ENCODE data around the gene CELSR2.
"Not testable (repeated sequence)": the region's sequence is repeated elsewhere in the genome, so short reads cannot be mapped to it uniquely, and the experiment has no call there.

The CELSR2 gene

DNA sequence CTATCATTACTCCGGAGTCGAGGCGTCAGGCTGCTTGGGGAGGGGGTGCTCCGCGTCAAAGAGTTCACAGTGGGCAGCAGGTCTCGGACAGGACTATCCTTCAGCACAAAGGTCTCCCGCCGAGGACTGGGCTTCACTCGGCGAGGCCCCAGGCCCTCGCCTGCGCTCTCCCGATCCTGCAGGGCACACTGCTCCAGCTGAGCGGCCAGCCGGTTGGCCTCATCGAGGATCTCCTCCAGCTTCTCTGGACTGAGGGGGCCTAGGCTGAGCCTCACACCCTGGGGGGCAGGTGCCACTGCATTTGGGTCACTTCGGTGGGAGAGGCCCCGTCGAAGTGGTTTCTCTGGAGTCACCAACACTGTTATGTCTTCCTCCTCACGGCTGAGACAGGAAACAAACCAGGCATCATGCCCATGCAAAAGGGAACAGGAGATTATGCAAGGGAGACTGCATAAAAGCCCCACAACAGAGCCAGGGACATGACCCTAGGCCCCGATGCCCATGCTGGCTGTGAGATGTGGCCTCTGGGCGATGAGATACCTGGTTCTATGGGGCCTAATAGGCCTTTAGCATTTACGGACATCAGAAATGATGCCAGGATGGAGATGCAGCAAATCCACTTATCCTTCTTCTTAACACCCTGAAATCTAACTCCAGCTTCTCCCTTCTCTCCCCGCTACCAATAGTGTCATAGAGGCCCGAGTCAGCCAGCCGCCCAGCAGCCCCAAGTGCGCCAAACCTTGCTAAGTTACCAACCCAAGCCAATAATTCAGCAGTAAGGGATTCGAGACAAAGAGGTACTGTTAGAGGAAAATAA, 32.5 kb downstream of the CELSR2 start:
- no peak for DNase-seq

DNA sequence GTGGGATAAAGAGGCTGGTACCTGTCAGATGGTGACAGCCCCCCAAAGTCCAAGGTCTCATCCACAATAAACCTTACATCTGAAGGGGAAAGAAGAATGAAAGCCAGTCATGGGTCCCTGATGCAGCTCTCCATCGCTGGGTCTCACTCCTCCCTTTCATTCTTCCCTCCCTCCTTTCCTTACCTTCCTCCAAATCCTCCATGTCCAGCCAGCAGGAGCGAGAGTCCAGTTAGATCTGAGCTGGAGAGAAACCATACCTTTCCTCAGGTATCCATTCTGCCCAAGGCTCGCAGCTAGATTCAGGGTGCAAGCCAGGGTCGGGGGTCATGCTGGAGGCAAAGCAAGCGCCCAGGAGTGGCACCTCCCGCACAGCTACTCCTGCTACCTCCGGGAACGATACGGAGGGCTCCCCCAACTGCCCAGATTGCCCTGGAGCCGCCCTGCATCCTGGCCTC, 33.2 kb downstream of the CELSR2 start:
- DNase-seq: no peak

- peak; percentile 84 for DNase-seq
Observed at GRCh38 chr1:109282952-109283747, 33.8 kb downstream of the CELSR2 start, which contains the start of gene PSRC1. Gene PSRC1, minus strand, starts transcription at chr1:109283145.

- DNase-seq: no peak
Observed at GRCh38 chr1:109283748-109284600, 34.6 kb downstream of the CELSR2 start.

DNA sequence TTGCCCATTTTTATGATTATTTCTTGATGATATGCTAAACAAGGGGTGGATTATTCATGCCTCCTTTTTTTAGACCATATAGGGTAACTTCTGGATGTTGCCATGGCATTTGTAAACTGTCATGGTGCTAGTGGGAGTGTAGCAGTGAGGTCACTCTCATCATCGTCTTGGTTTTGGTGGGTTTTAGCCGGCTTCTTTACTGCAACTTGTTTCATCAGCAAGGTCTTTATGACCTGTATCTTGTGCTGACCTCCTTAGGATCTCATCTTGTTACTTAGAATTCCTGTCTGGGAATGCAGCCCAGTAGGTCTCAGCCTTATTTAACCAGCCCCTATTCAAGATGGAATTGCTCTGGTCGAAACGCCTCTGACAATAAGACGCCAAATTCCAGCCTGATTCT, 37.4 kb downstream of the CELSR2 start:
- not testable (repeated sequence) for DNase-seq

GRCh38 chr1:109290137-109290536, 40.8 kb downstream of the CELSR2 start:
- no peak for DNase-seq

DNA sequence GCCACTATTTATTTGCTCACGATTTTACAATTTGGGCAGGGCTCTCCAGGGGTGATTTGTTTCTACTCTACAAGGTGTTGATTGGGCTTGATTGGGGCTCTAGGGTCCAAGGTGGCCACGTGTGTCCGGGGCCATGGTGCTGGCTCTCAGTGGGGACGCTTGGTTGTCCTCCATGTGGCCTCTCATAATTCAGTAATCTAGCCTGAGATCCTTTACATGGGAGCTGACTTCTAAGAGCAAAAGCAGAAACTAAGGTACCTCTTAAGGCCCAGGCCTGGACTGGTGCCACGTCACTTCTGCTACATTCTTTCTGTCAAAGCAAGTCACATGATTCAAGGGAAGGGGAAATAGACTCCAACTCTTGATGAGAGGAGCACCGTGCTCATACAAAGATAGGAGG, 41.7 kb downstream of the CELSR2 start:
- no peak for DNase-seq

DNA sequence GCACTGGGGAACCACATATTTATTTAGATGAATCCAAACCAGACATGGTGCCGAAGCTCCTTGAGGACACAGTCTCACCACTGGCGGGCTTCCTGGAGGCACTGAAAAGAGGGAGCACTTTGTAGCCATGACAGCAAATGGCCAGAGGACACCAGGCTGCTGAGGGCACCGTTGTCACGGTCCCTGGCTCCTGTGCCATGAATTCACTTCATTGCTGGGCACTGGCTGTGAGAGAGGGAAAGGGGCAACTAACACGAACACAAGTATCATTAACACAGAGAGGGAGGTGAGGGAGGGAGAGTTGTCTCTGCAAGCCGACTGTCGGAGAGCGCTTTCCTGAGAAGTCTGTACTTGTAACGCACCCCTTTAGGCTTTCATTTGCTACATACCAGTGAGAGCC, 43.0 kb downstream of the CELSR2 start:
- DNase-seq: no peak

- no peak for DNase-seq
Observed at GRCh38 chr1:109293026-109293425, 43.7 kb downstream of the CELSR2 start.

- no peak for DNase-seq
Observed at GRCh38 chr1:109294481-109294880, 45.1 kb downstream of the CELSR2 start.

DNA sequence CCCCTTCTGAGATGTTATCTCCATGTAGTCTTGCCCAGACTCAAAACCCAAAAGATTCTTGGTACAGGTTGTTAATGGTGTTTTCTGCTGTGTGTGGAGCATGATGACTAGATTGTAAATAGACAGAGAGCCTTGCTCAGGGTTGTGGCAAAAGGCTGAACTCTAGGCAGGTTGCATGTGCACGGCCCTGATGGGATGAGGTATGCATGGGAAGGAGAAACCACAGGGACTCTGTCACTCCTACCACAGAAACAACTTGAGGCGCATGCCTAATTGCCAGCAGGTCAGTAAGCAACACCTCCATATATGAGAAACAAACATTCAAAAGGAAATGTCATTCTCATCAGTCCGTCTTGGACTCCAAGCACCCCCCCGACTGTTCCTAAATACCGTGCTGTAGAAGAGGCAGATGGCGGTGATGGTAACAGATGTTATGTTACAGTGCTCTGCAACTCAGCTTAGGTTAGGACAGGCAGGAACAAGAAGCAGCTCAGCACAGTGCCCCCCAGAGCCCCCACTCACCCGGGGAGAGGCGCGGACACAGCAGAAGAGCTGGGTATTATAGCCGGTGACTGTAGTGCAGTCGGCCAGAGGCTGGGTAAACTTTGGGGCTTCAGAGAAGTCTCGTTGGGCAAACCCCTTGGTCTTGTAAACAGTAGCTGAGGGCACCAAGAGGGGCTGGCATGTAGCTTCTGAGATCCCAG, 46.5 kb downstream of the CELSR2 start:
- DNase-seq: no peak

- DNase-seq: no peak
Observed at GRCh38 chr1:109296782-109297181, 47.4 kb downstream of the CELSR2 start.

GRCh38 chr1:109298666-109299557, 49.6 kb downstream of the CELSR2 start:
- DNase-seq: no peak

DNA sequence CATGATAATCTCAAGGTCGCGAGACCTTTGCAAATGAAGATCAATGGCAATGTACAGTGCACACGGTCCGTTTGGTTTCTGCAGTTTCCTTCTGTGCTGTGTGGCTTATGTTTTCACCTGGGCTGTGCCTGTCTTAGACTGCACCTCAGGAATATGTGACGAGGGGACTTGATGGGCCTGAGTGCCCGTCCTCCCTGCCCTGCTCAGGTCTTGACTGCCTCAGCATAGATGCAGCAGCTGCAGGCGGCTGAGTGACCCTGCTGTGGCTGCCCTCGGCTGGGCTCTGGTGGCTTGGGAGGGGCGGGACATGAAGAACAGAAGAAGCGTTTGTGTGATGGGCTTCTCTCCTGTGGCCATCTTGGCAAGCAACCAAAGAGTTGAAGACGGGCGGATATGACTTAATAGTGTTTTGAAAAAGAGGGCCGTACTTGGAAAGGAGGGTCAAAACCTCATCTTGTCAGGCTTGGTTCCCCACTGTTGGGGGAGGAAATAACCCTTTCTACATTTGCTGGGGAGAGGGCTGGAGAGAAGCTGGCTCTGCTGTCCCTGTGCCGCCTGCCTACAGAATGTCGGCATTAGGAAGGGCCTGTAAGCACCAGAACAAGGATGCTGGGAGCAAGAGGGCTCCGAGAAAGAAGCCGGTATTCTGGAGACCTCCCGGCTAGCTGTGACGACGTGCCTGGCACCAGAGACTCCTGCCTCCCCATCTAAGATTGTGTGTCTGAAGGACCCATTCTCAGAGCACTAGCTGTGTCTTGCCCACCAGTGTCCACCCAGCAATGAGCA, 50.4 kb downstream of the CELSR2 start:
- no peak for DNase-seq

- no peak for DNase-seq
Observed at GRCh38 chr1:109300650-109301151, 51.4 kb downstream of the CELSR2 start.

GRCh38 chr1:109301874-109302273, 52.5 kb downstream of the CELSR2 start:
- no peak for DNase-seq

GRCh38 chr1:109304226-109304920, 55.0 kb downstream of the CELSR2 start:
- DNase-seq: no peak

GRCh38 chr1:109305991-109306390, 56.7 kb downstream of the CELSR2 start:
- not testable (repeated sequence) for DNase-seq

GRCh38 chr1:109306832-109307273, 57.5 kb downstream of the CELSR2 start, which contains the start of gene MYBPHL:
Gene MYBPHL, minus strand, starts transcription at chr1:109307011. Its CDS starts 20 bp downstream, at chr1:109306991.
- DNase-seq: no peak

All from central memory CD4-positive, alpha-beta T cell (primary cell).